ENCODE measurements around the gene CYP2A7.
"Not testable (repeated sequence)": the region's sequence is repeated elsewhere in the genome, so short reads cannot be mapped to it uniquely, and the experiment has no call there.

DNA sequence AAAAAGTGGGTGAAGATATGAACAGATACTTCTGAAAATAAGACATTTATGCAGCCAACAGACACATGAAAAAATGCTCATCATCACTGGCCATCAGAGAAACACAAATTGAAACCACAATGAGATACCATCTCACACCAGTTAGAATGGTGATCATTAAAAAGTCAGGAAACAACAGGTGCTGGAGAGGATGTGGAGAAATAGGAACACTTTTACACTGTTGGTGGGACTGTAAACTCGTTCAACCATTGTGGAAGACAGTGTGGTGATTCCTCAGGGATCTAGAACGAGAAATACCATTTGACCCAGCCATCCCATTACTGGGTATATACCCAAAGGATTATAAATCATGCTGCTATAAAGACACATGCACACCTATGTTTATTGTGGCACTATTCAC, 36.3 kb upstream of the CYP2A7 start:
- TF ChIP-seq POLR2A (IDR thresholded peaks at IDR 0.05): not testable (repeated sequence)
- TF ChIP-seq, protein P1, sequence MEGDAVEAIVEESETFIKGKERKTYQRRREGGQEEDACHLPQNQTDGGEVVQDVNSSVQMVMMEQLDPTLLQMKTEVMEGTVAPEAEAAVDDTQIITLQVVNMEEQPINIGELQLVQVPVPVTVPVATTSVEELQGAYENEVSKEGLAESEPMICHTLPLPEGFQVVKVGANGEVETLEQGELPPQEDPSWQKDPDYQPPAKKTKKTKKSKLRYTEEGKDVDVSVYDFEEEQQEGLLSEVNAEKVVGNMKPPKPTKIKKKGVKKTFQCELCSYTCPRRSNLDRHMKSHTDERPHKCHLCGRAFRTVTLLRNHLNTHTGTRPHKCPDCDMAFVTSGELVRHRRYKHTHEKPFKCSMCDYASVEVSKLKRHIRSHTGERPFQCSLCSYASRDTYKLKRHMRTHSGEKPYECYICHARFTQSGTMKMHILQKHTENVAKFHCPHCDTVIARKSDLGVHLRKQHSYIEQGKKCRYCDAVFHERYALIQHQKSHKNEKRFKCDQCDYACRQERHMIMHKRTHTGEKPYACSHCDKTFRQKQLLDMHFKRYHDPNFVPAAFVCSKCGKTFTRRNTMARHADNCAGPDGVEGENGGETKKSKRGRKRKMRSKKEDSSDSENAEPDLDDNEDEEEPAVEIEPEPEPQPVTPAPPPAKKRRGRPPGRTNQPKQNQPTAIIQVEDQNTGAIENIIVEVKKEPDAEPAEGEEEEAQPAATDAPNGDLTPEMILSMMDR (IDR thresholded peaks at IDR 0.05): not testable (repeated sequence)
